ENCODE results near the gene SLC26A2. TPM values are rescaled to one million over a fixed set of nuclear protein-coding genes. Genes with fewer than 3 reads are reported as not detected.

Gene SLC26A2
- total RNA-seq, 2 experiments from 2014 or later: 8.8 to 9.3 TPM

GRCh38 chr5:149930043-149930748 lies 30.4 kb upstream of the SLC26A2 start:
- ChIA-PET CTCF (interaction anchor here (1.4 kb wide), 1 partner anchor 9 kb away, joined by 4 read pairs; no protein-coding TSS in a partner anchor), POLR2A (no interaction called here)
- peaks cover 25% of the 10 kb centered on the region for H3K27me3 Mint-ChIP-seq
- no peak overlapping the region for H3K27ac Mint-ChIP-seq
- no peak overlapping the region for H3K4me3 Mint-ChIP-seq
- no peaks in the 10 kb centered on the region for H3K36me3 Mint-ChIP-seq (ENCODE audit: low read depth)
- DNase-seq: no peak
- H3K9me3 Mint-ChIP-seq: no peaks in the 10 kb centered on the region
- no peaks in the 10 kb centered on the region for H3K4me1 Mint-ChIP-seq

- no peaks in the 10 kb centered on the region for H3K36me3 Mint-ChIP-seq (ENCODE audit: low read depth)
- H3K9me3 Mint-ChIP-seq: no peaks in the 10 kb centered on the region
- DNase-seq: no peak
- peaks cover 31% of the 10 kb centered on the region for H3K27me3 Mint-ChIP-seq
- POLR2A ChIA-PET: no interaction called here
- CTCF ChIA-PET: interaction anchor here (1.4 kb wide), 1 partner anchor 9 kb away, joined by 4 read pairs; no protein-coding TSS in a partner anchor
- no peak overlapping the region for H3K27ac Mint-ChIP-seq
- H3K4me1 Mint-ChIP-seq: no peaks in the 10 kb centered on the region
- H3K4me3 Mint-ChIP-seq: no peak overlapping the region
These were observed 29.6 kb upstream of the SLC26A2 start for GRCh38 chr5:149930749-149931574.

- no peak for DNase-seq
- ChIA-PET POLR2A (no interaction called here), CTCF (no interaction called here)
- no peaks in the 10 kb centered on the region for H3K9me3 Mint-ChIP-seq
- peaks cover 31% of the 10 kb centered on the region for H3K27me3 Mint-ChIP-seq
- H3K36me3 Mint-ChIP-seq (ENCODE audit: low read depth): no peaks in the 10 kb centered on the region
- no peak overlapping the region for H3K27ac Mint-ChIP-seq
- H3K4me1 Mint-ChIP-seq: no peaks in the 10 kb centered on the region
- no peak overlapping the region for H3K4me3 Mint-ChIP-seq
These were observed 28.5 kb upstream of the SLC26A2 start for GRCh38 chr5:149931992-149932436.

- H3K4me3 Mint-ChIP-seq: no peak overlapping the region
These were observed 27.9 kb upstream of the SLC26A2 start for GRCh38 chr5:149932445-149933350.

GRCh38 chr5:149935431-149935901 lies 25.1 kb upstream of the SLC26A2 start:
- Mint-ChIP-seq H3K27ac (no peak overlapping the region), H3K9me3 (no peaks in the 10 kb centered on the region), H3K4me1 (no peaks in the 10 kb centered on the region), H3K36me3 (ENCODE audit: low read depth) (no peaks in the 10 kb centered on the region), H3K27me3 (peaks cover 28% of the 10 kb centered on the region), H3K4me3 (no peak overlapping the region)
- CTCF ChIA-PET: interaction anchor here (0.8 to 1.1 kb wide), 3 partner anchors 11 to 45 kb away, joined by 3 read pairs; no protein-coding TSS in a partner anchor
- DNase-seq: no peak
- POLR2A ChIA-PET: interaction anchor here (0.6 kb wide), 1 partner anchor 21 kb away, joined by 5 read pairs; no protein-coding TSS in a partner anchor

More at GRCh38 chr5:149932445-149933350, 27.9 kb upstream of the SLC26A2 start:
- no peaks in the 10 kb centered on the region for H3K4me1 Mint-ChIP-seq
- ChIA-PET CTCF (no interaction called here), POLR2A (no interaction called here)
- no peaks in the 10 kb centered on the region for H3K36me3 Mint-ChIP-seq (ENCODE audit: low read depth)
- no peak overlapping the region for H3K27ac Mint-ChIP-seq
- DNase-seq: no peak
- H3K9me3 Mint-ChIP-seq: no peaks in the 10 kb centered on the region
- H3K27me3 Mint-ChIP-seq: peaks cover 31% of the 10 kb centered on the region

- Mint-ChIP-seq H3K4me3 (no peak overlapping the region), H3K9me3 (no peaks in the 10 kb centered on the region), H3K4me1 (no peaks in the 10 kb centered on the region), H3K36me3 (ENCODE audit: low read depth) (no peaks in the 10 kb centered on the region), H3K27me3 (peaks cover 23% of the 10 kb centered on the region), H3K27ac (no peak overlapping the region)
- CTCF ChIA-PET: interaction anchor here (0.8 to 1.2 kb wide), 4 partner anchors 11 to 45 kb away, joined by 3 to 4 read pairs (median 3); no protein-coding TSS in a partner anchor
- no peak for DNase-seq
- POLR2A ChIA-PET: no interaction called here
These were observed 24.4 kb upstream of the SLC26A2 start for GRCh38 chr5:149936044-149936699.

- Mint-ChIP-seq H3K4me1 (no peaks in the 10 kb centered on the region), H3K9me3 (no peaks in the 10 kb centered on the region), H3K4me3 (no peak overlapping the region), H3K36me3 (ENCODE audit: low read depth) (no peaks in the 10 kb centered on the region), H3K27ac (no peak overlapping the region), H3K27me3 (peaks cover 20% of the 10 kb centered on the region)
- CTCF ChIA-PET: interaction anchor here (1.1 to 1.2 kb wide), 2 partner anchors 16 to 23 kb away, joined by 3 to 4 read pairs; no protein-coding TSS in a partner anchor
- no peak for DNase-seq
- POLR2A ChIA-PET: no interaction called here
These were observed 23.9 kb upstream of the SLC26A2 start for GRCh38 chr5:149936700-149937091.

- Mint-ChIP-seq H3K27ac (no peak overlapping the region), H3K4me3 (no peak overlapping the region), H3K9me3 (no peaks in the 10 kb centered on the region), H3K4me1 (no peaks in the 10 kb centered on the region), H3K36me3 (ENCODE audit: low read depth) (no peaks in the 10 kb centered on the region), H3K27me3 (peaks cover 13% of the 10 kb centered on the region)
- ChIA-PET CTCF (no interaction called here), POLR2A (no interaction called here)
- no peak for DNase-seq
These were observed 22.9 kb upstream of the SLC26A2 start for GRCh38 chr5:149937610-149938009.

GRCh38 chr5:149938279-149938678 lies 22.3 kb upstream of the SLC26A2 start:
- CTCF ChIA-PET: no interaction called here
- Mint-ChIP-seq H3K9me3 (no peaks in the 10 kb centered on the region), H3K27ac (no peak overlapping the region), H3K27me3 (peaks cover 13% of the 10 kb centered on the region), H3K4me1 (no peaks in the 10 kb centered on the region), H3K36me3 (ENCODE audit: low read depth) (no peaks in the 10 kb centered on the region), H3K4me3 (no peak overlapping the region)
- POLR2A ChIA-PET: no interaction called here
- DNase-seq: no peak

- Mint-ChIP-seq H3K36me3 (ENCODE audit: low read depth) (no peaks in the 10 kb centered on the region), H3K9me3 (no peaks in the 10 kb centered on the region), H3K4me3 (no peak overlapping the region), H3K4me1 (no peaks in the 10 kb centered on the region), H3K27ac (no peak overlapping the region), H3K27me3 (peaks cover 12% of the 10 kb centered on the region)
- ChIA-PET CTCF (interaction anchor here (1.0 to 1.3 kb wide), 2 partner anchors 8 to 13 kb away, joined by 3 to 4 read pairs; no protein-coding TSS in a partner anchor), POLR2A (no interaction called here)
- DNase-seq: no peak
These were observed 21.7 kb upstream of the SLC26A2 start for GRCh38 chr5:149938791-149939358.

GRCh38 chr5:149939546-149939945 lies 21.0 kb upstream of the SLC26A2 start:
- no peak overlapping the region for H3K4me3 Mint-ChIP-seq
- DNase-seq: no peak
- H3K4me1 Mint-ChIP-seq: no peaks in the 10 kb centered on the region
- no peaks in the 10 kb centered on the region for H3K36me3 Mint-ChIP-seq (ENCODE audit: low read depth)
- H3K27me3 Mint-ChIP-seq: peaks cover 11% of the 10 kb centered on the region
- CTCF ChIA-PET: interaction anchor here (0.6 to 1.3 kb wide), 4 partner anchors 9 to 277 kb away, joined by 3 to 4 read pairs (median 4); no protein-coding TSS in a partner anchor
- H3K9me3 Mint-ChIP-seq: no peaks in the 10 kb centered on the region
- no peak overlapping the region for H3K27ac Mint-ChIP-seq
- POLR2A ChIA-PET: no interaction called here

All from activated CD4-positive, alpha-beta T cell treated with anti-CD3 and anti-CD28 coated beads, Interleukin-2, amount 10 ng/mL, durations not matched to agents 7 days and 5 days (primary cell).